Measurements from ENCODE around the gene RNF151.

RNF151 gene

GRCh38 chr16:1978476-1979120 is 11.9 kb downstream of the RNF151 start:
- no peak for DNase-seq

- DNase-seq: peak; percentile 51
These were observed 12.8 kb downstream of the RNF151 start for GRCh38 chr16:1979271-1980029.

GRCh38 chr16:1980030-1980769 is 13.5 kb downstream of the RNF151 start:
- DNase-seq: no peak

GRCh38 chr16:1980770-1981087 is 14.1 kb downstream of the RNF151 start:
- DNase-seq: no peak

- no peak for DNase-seq
These were observed 14.8 kb downstream of the RNF151 start, which contains the start of gene NOXO1 for GRCh38 chr16:1981398-1981836. NOXO1 (minus strand) TSS chr16:1981469; CDS start chr16:1981179, 290 bp downstream.

- DNase-seq: no peak
These were observed 15.4 kb downstream of the RNF151 start for GRCh38 chr16:1982013-1982433.

GRCh38 chr16:1982991-1983543 is 16.4 kb downstream of the RNF151 start:
- DNase-seq: no peak

- DNase-seq: peak; percentile 64
These were observed 17.1 kb downstream of the RNF151 start, which contains the start of gene GFER for GRCh38 chr16:1983544-1984346. GFER (plus strand) TSS chr16:1984193; CDS start chr16:1984219, 26 bp downstream.

- no peak for DNase-seq
These were observed 17.9 kb downstream of the RNF151 start for GRCh38 chr16:1984347-1985225.

- no peak for DNase-seq
These were observed 19.0 kb downstream of the RNF151 start for GRCh38 chr16:1985466-1986150.

GRCh38 chr16:1987198-1987597 is 20.5 kb downstream of the RNF151 start:
- no peak for DNase-seq

GRCh38 chr16:1989209-1990100 is 22.8 kb downstream of the RNF151 start, which contains the start of gene SYNGR3:
SYNGR3 (plus strand) TSS chr16:1989970; CDS start chr16:1990103, 133 bp downstream.
- no peak for DNase-seq

GRCh38 chr16:1990101-1990350 is 23.4 kb downstream of the RNF151 start:
- no peak for DNase-seq

- peak; percentile 46 for DNase-seq
These were observed 23.9 kb downstream of the RNF151 start for GRCh38 chr16:1990351-1991134.

- DNase-seq: peak; percentile 34
These were observed 24.5 kb downstream of the RNF151 start for GRCh38 chr16:1991135-1991551.

GRCh38 chr16:1991588-1991947 is 24.9 kb downstream of the RNF151 start:
- no peak for DNase-seq

GRCh38 chr16:1991948-1992703 is 25.5 kb downstream of the RNF151 start:
- DNase-seq: peak; percentile 99

- DNase-seq: no peak
These were observed 26.2 kb downstream of the RNF151 start for GRCh38 chr16:1992704-1993317.

All from stimulated activated CD4-positive, alpha-beta T cell treated with anti-CD3 and anti-CD28 coated beads, Interleukin-4, amount 100 ng/mL, for 1 hour (primary cell).